Keratinocyte (primary cell): Measurements from ENCODE around the gene ZNF516.

Source experiments
- EZH2 ChIP-seq: IDR thresholded peaks from one replicate; pipeline ENCODE4 v1.6.1; 2012; ENCODE audit warnings: inconsistent platforms, mild to moderate bottlenecking, low read length, moderate library complexity
- TF ChIP-seq, protein P1 (sequence below), 3 experiments: IDR thresholded peaks in 1 of 3; conservative IDR thresholded peaks in 1 of 3; optimal IDR thresholded peaks in 1 of 3; 2 replicates in 2 of 3; 3 replicates in 1 of 3; pipeline versions ENCODE3 to v1.5.1; 2011; ENCODE audit warnings: low read length in 3 of 3, mild to moderate bottlenecking in 3 of 3, moderate library complexity in 2 of 3, control low read depth in 1 of 3, inconsistent platforms in 1 of 3; ENCODE audit not compliant: insufficient read depth in 2 of 3; ENCODE audit errors: extremely low read depth in 1 of 3

DNA sequence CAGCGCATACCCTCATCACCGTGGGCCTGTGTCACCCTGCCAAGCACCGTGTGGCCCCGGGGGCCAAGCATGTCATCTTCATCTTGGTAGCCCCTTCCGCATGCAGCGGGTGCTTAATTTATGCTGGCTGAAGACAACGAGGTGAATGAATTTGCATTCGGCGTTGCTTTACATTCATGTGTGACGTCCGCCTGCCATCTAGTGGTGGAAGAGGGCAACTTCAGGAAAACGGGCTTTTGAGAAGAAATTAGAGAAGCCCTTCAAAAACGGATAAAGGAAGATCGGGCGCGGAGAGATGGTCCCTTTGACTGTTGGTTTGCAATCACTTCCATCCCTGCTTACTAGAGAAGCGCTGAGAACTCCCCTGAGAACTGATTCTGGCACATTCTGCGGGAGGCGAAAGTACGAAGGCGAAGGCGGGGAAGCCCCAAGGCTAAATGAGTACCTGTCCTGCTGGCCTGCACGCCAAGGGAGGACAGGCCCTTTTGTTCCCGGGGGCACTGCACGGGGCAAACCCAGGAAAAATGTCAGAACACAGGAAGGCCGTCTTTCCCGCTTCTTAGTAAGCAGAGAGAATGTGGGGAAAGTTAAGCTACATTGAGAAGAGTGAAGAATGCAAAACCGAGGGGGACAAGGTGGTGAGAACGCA is 145.9 kb downstream of the ZNF516 start:
- TF ChIP-seq, protein P1, sequence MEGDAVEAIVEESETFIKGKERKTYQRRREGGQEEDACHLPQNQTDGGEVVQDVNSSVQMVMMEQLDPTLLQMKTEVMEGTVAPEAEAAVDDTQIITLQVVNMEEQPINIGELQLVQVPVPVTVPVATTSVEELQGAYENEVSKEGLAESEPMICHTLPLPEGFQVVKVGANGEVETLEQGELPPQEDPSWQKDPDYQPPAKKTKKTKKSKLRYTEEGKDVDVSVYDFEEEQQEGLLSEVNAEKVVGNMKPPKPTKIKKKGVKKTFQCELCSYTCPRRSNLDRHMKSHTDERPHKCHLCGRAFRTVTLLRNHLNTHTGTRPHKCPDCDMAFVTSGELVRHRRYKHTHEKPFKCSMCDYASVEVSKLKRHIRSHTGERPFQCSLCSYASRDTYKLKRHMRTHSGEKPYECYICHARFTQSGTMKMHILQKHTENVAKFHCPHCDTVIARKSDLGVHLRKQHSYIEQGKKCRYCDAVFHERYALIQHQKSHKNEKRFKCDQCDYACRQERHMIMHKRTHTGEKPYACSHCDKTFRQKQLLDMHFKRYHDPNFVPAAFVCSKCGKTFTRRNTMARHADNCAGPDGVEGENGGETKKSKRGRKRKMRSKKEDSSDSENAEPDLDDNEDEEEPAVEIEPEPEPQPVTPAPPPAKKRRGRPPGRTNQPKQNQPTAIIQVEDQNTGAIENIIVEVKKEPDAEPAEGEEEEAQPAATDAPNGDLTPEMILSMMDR (optimal IDR thresholded peaks at IDR 0.05 in 1 of 3, IDR thresholded peaks at IDR 0.05 in 1 of 3, conservative IDR thresholded peaks at IDR 0.05 in 1 of 3; ENCODE audit: extremely low read depth in 1 of 3, insufficient read depth in 2 of 3, low read length in 3 of 3), result peak; percentile 78 to 88 (median 87)
- no peak for TF ChIP-seq EZH2
